HG03108 (cell line): ENCODE results near the gene FGF7.
"Not testable (repeated sequence)": the region's sequence is repeated elsewhere in the genome, so short reads cannot be mapped to it uniquely, and the experiment has no call there.

Experiments used
- ATAC-seq: cut with Tn5 transposase; IDR thresholded peaks from one replicate; pipeline ENCODE4 v1.9.1; 2021; ENCODE audit warnings: moderate library complexity; ENCODE audit not compliant: unreplicated experiment

Gene FGF7

DNA sequence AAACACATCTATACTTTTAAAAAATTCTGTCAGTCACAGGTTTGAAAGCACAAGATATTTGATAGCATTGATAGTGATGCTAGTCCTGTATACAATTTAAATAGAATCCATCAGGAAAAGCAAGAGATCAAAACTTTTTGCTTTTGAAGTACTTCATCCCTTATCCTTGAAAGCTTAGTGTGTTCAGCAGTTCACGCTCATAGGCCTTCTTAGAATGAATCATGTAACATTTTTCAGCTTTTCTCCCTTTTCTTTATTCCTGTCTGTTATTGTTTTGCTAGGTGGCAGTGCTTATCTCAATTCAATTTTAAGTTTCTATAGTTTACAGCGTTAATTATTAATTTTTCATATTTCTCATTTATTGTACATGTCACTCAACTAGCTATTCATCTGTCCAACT, 69.1 kb downstream of the FGF7 start:
- ATAC-seq: no peak

DNA sequence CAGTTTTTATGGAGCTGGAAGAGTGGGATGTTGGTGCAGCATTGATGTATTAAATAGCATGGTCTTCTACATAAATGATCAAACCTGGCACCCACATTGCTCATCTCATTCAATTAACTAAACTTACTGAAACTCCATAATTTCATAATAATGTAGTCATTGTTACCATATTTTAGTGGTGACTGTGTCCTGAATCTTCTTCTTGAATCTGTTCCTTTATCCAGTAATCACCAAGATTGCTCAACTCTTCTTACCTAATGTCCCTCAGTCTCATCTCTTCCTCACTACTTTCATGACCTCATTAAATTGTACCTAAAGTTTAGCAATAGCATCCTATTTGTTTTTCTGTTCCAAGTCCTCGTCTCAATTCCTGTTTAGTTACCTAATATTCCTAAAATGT, 69.8 kb downstream of the FGF7 start:
- no peak for ATAC-seq

DNA sequence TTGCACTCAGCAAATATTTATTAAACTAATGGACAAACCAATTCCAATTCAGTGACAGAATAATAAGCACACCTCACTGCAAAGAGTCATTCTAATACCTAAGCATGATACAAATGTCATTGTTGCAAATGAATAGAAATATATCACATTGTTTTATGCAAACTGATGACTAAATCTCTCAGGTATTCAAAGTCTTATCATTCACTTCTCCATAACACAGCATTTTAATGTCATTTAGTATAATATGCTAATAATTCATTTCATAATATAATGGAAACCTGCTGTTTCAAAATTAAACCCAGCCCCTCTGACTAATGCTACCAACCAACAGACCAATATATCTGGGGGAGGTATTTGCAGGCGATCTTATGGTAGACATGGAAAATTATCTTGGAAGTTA, 71.8 kb downstream of the FGF7 start:
- no peak for ATAC-seq

DNA sequence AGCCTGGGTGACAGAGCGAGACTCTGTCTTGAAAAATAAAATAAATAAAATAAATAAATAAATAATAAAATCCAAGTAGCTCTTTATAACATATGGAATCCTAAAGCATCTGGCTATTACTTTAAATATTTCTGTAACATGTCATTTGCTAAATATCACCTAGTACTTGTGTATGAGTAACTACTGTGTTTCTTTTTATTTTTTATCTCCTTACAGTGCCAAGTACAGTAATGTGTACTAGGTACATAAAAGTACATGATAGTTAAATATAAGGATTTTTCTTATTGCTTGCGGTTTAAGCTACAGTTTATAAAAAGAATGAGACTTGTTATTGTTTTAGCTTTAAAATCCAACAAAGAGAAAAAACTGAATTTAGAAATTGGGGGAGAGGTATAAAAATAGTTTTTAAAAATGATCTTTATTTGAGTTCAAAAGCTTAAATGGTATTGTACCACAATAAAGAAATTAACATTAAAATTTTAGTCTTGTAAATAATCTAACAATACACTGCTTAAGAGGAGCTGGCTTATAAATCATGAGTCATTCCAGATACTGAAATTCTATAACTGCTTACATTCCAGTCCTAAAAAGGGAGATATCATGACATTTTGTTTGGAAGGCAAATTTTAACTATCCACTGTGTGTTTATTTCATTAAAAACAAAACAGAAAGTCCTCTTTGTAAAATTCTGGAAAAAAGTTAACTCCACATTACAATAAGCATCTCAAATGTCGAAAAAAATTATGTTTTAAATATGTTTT, 73.1 kb downstream of the FGF7 start:
- ATAC-seq: no peak

DNA sequence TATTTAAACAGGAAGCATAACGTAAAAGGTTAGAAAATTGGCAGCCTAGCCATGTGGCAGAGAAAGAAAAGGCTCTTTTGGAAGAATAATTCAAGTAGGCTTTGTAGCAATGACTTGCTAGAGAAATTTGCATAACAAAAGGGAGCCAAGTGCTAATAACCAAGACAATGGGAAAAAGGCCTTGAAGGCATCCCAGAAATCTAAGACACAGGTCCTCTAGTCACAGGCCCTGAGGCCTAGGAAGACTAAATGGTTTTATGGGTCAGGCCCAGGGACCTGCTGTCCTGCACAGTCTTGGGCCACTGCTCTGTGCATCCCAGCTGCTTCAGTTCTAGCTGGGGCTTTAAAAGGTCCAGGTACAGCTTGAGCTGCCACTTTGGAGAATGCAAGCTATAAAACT, 78.5 kb downstream of the FGF7 start:
- ATAC-seq: no peak

DNA sequence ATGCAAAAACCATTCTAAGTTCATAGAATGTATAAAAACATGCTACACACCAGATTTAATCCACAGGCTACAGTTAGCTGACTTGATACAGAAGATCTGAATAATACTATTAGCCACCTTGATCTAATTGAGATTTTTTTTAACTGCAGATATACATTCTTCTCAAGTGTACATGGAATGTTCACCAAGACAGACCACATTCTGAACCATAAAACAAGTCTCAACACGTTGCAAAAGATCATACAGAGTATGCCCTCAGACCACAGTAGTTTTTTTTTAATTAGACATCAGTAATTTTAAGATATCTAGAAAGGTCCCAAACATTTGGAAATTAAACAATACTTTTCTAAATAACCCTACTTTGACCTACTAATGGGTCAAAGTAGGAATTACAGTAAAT, 83.3 kb downstream of the FGF7 start:
- no peak for ATAC-seq

DNA sequence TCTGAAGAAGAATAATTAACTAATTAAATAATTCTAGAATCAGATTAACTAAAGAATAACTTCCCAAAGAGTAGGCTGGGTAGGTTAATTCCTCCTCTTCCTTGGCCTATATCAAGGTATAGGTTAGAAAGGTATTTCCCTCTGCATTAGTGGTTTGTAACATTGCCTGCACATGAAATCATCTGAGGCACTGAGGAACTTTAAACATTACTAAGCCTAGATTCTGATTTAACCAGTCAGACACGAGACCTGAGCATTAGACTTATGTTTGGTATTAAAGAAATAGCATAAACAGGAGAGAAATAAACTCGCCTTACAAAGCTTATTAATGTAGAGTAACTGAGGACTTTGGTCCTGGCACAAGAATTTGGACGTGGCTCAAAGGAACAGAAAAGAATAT, 84.2 kb downstream of the FGF7 start:
- ATAC-seq: no peak

DNA sequence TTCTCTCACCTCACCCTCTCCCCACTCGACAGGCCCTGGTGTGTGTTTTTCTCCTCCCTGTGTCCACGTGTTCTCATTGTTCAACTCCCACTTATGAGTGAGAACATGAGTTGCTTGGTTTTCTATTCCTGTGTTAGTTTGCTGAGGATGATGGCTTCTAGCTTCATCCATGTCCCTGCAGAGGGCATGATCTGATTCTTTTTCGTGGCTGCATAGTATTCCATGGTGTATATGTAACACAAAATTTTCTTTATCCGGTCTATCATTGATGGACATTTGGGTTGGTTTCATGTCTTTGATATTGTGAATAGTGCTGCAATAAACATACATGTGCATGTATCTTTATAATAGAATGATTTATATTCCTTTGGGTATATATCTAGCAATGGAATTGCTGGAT, 89.7 kb downstream of the FGF7 start:
- not testable (repeated sequence) for ATAC-seq

DNA sequence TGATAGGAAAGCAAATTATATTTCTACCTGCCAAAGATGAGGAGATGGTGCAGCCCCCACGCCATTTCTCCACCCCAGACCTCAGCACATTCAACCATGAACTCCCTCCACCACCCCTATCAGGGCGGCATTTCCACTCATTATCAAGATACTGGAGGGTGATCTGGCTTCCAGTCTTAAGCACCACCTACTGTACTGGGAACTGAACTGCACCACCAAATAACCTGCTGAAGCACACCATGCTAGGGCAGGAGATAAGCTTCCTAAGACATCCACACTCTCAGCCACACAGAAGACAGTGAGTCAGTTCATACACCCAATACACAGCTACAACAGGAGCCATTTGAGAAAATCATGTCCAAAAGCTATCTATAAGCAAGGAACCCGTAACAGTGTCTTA, 98.8 kb downstream of the FGF7 start:
- no peak for ATAC-seq

DNA sequence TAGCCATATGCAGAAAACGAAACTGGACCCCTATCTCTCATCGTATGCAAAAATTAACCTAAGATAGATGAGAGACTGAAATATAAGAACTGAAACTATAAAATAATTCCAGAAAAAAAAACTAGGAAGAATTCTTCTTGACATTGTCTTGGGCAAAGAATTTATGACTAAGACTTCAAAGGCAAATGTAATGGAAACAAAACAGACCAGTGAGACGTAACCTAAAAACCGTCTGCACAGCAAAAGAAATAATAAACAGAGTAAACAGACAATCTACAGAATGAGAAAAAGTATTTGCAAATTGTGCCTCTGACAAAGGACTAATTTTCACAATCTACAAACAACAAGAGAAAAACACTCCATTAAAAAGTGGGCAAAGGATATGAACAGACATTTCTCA, 105.2 kb downstream of the FGF7 start:
- ATAC-seq: no peak

DNA sequence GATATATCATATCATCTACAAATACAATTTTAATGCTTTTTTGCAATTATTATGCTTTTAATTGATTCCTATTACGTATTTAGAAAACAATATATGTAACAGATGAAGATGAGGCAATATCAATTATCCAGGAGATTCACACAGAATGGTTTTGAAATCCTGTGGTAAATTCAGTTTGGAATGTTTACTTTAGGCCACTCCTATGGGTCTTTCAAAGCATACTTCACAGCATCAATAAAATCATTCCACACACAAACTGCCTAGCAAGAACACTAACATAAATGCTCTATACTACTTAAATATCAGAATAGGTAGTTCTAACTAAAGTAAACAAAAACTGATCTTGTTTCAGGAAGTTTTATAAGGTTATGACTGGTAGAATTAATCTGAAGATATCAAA, 107.0 kb downstream of the FGF7 start:
- ATAC-seq: no peak
